ENCODE measurements around the gene ELAVL3. TPM values are rescaled to one million over a fixed set of nuclear protein-coding genes. Genes with fewer than 3 reads are reported as not detected.

Gene ELAVL3
- total and polyA plus RNA-seq, 2 of the 4 experiments (the other 2 are of a cell fraction) = not detected

DNA sequence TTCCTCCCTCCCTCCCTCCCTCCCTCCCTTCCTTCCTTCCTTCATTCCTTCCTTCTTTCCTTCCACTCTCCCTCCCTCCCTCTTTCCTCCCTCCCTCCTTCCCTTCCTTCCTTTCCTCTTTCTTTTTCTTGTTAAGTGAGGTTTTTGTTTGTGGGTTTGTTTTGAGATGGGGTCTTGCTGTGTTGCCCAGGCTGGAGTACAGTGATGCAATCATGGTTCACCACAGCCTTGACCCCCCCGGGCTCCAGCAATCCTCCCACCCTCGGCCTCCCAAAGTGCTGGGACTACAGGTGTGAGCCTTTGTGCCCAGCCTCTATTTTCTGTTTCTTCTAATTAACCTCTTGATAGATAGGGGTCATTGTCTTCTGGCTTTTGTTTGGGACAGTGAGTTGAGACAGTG lies 19.4 kb downstream of the ELAVL3 start:
- TF ChIP-seq CEBPB (IDR thresholded peaks at IDR 0.05; ENCODE audit: low read depth, low read length) (no peak), RCOR1 (IDR thresholded peaks at IDR 0.05; ENCODE audit: insufficient replicate concordance, low read length) (no peak), SMC3 (IDR thresholded peaks at IDR 0.05; ENCODE audit: low read depth, low read length) (no peak), RFX5 (IDR thresholded peaks at IDR 0.05; ENCODE audit: low read depth, low read length) (no peak), POLR2A (IDR thresholded peaks at IDR 0.05; ENCODE audit: low read depth, low read length) (no peak), BHLHE40 (IDR thresholded peaks at IDR 0.05; ENCODE audit: low read depth, low read length) (no peak), RAD21 (IDR thresholded peaks at IDR 0.05; ENCODE audit: low read length) (no peak), MAFK (IDR thresholded peaks at IDR 0.05; ENCODE audit: low read depth, low read length) (no peak), NFE2L2 (IDR thresholded peaks at IDR 0.05; ENCODE audit: low read depth, low read length) (no peak), CHD1 (IDR thresholded peaks at IDR 0.05; ENCODE audit: low read depth, low read length) (no peak), FOS (IDR thresholded peaks at IDR 0.05; ENCODE audit: low read depth, low read length) (no peak), MAZ (IDR thresholded peaks at IDR 0.05; ENCODE audit: borderline replicate concordance, low read depth, low read length) (no peak), MXI1 (IDR thresholded peaks at IDR 0.05; ENCODE audit: borderline replicate concordance, low read depth, low read length) (no peak)
- TF ChIP-seq, protein P1, sequence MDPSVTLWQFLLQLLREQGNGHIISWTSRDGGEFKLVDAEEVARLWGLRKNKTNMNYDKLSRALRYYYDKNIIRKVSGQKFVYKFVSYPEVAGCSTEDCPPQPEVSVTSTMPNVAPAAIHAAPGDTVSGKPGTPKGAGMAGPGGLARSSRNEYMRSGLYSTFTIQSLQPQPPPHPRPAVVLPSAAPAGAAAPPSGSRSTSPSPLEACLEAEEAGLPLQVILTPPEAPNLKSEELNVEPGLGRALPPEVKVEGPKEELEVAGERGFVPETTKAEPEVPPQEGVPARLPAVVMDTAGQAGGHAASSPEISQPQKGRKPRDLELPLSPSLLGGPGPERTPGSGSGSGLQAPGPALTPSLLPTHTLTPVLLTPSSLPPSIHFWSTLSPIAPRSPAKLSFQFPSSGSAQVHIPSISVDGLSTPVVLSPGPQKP (IDR thresholded peaks at IDR 0.05; ENCODE audit: borderline replicate concordance, low read depth, low read length) = no peak
- TF ChIP-seq, protein P2, sequence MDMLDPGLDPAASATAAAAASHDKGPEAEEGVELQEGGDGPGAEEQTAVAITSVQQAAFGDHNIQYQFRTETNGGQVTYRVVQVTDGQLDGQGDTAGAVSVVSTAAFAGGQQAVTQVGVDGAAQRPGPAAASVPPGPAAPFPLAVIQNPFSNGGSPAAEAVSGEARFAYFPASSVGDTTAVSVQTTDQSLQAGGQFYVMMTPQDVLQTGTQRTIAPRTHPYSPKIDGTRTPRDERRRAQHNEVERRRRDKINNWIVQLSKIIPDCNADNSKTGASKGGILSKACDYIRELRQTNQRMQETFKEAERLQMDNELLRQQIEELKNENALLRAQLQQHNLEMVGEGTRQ (IDR thresholded peaks at IDR 0.05; ENCODE audit: low read depth, low read length) = no peak
- TF ChIP-seq, protein P3, sequence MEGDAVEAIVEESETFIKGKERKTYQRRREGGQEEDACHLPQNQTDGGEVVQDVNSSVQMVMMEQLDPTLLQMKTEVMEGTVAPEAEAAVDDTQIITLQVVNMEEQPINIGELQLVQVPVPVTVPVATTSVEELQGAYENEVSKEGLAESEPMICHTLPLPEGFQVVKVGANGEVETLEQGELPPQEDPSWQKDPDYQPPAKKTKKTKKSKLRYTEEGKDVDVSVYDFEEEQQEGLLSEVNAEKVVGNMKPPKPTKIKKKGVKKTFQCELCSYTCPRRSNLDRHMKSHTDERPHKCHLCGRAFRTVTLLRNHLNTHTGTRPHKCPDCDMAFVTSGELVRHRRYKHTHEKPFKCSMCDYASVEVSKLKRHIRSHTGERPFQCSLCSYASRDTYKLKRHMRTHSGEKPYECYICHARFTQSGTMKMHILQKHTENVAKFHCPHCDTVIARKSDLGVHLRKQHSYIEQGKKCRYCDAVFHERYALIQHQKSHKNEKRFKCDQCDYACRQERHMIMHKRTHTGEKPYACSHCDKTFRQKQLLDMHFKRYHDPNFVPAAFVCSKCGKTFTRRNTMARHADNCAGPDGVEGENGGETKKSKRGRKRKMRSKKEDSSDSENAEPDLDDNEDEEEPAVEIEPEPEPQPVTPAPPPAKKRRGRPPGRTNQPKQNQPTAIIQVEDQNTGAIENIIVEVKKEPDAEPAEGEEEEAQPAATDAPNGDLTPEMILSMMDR (conservative IDR thresholded peaks at IDR 0.05; ENCODE audit: low read depth, low read length) = no peak
- in situ Hi-C loops (cut with MboI; ENCODE audit: low sequenced_read_pairs) (no loop called here), intact Hi-C loops (cut with micrococcal nuclease) (no loop called here), dilution Hi-C loops (cut with HindIII; ENCODE audit: low sequenced_read_pairs, unreplicated experiment) (no loop called here)
- no peak overlapping the region for H3K4me2 ChIP-seq (ENCODE audit: low read depth, low read length)
- no peak overlapping the region for H2BK5ac ChIP-seq (ENCODE audit: low read depth, low read length, poor library complexity, severe bottlenecking)
- no peak overlapping the region for H3K18ac ChIP-seq (ENCODE audit: low read depth, low read length)
- no peak overlapping the region for H4K5ac ChIP-seq (ENCODE audit: low read depth, low read length)
- WGBS, 2 experiments (ENCODE audit: extremely low coverage in 2 of 2, insufficient read length in 1 of 2) = no CpG with 5 or more reads among the region's 2 CpGs
- no peak overlapping the region for H3K56ac ChIP-seq (ENCODE audit: extremely low read depth, insufficient read depth, low read length)
- H2BK120ac ChIP-seq (ENCODE audit: low read depth, low read length) = no peak overlapping the region
- H3K4me3 ChIP-seq (ENCODE audit: insufficient read depth, low read depth, low read length) = no peak overlapping the region
- no peak overlapping the region for H3K27ac ChIP-seq (ENCODE audit: insufficient read depth, low read length)
- H3K27me3 ChIP-seq (ENCODE audit: control insufficient read depth, insufficient read depth, low read length) = no peaks in the 10 kb centered on the region; the same call in 1 of the 2 replicates
- H3K4ac ChIP-seq (ENCODE audit: low read depth, low read length) = no peak overlapping the region
- peaks cover 9% of the 10 kb centered on the region for H3K9me1 ChIP-seq (ENCODE audit: insufficient read depth, low read length)
- H3K79me1 ChIP-seq (ENCODE audit: low read depth in 1 of 2, low read length in 2 of 2) = no peaks in the 10 kb centered on the region
- H4K91ac ChIP-seq (ENCODE audit: insufficient read depth, low read depth, low read length) = no peak overlapping the region
- ChIA-PET CTCF (no interaction called here), POLR2A (ENCODE audit: unreplicated experiment) (no interaction called here)
- no peak overlapping the region for H3K14ac ChIP-seq (replicated peaks; ENCODE audit: low read depth, low read length)
- no peak for DNase-seq
- H2AFZ ChIP-seq (replicated peaks; ENCODE audit: low read length, poor library complexity) = no peak overlapping the region
- no peak overlapping the region for H2BK20ac ChIP-seq (ENCODE audit: low read depth, low read length)
- peaks cover 8% of the 10 kb centered on the region; the same call in 1 of the 2 replicates for H4K20me1 ChIP-seq (ENCODE audit: insufficient read depth, low read length)
- H3K9ac ChIP-seq (ENCODE audit: low read depth, low read length) = no peak overlapping the region
- no TSS peak for BruUV-seq (replicated peaks)
- H2AK5ac ChIP-seq (ENCODE audit: low read depth, low read length) = no peak overlapping the region
- no peaks in the 10 kb centered on the region for H3K36me3 ChIP-seq (ENCODE audit: control insufficient read depth, insufficient read depth, low read length)
- H3K9me3 ChIP-seq (ENCODE audit: control insufficient read depth, insufficient read depth, low read length) = no peaks in the 10 kb centered on the region
- ATAC-seq (ENCODE audit: low read depth) = no peak
- no peak overlapping the region for H2BK15ac ChIP-seq (ENCODE audit: low read depth, low read length)
- no peaks in the 10 kb centered on the region for H3K4me1 ChIP-seq (ENCODE audit: control insufficient read depth, insufficient read depth, low read length)
- H4K8ac ChIP-seq (ENCODE audit: low read depth in 2 of 2, low read length in 2 of 2) = no peak overlapping the region
- no peak overlapping the region for H2AK9ac ChIP-seq (replicated peaks; ENCODE audit: low read depth, low read length, poor library complexity)
- no peak overlapping the region for H3K23ac ChIP-seq (ENCODE audit: low read depth, low read length)
